OCI-LY1 (cell line): ENCODE data around the gene LDAH.

ENCODE experiments used
- EZH2 ChIP-seq: fragments of 200-600 bp; sonication (generic), shearing (Covaris generic); IDR thresholded peaks from 2 replicates; pipeline ENCODE4 v1.8.0; 2017; ENCODE audit warnings: borderline replicate concordance, mixed run types, mild to moderate bottlenecking, antibody characterized with exemption, low read length, moderate library complexity, mixed read lengths
- TF ChIP-seq, protein P1 (sequence below): fragments of 200-600 bp; sonication (generic), shearing (Covaris generic); IDR thresholded peaks from 2 replicates; pipeline ENCODE4 v1.5.1; 2017; ENCODE audit warnings: mild to moderate bottlenecking, antibody characterized with exemption, low read length, moderate library complexity, mixed read lengths

DNA sequence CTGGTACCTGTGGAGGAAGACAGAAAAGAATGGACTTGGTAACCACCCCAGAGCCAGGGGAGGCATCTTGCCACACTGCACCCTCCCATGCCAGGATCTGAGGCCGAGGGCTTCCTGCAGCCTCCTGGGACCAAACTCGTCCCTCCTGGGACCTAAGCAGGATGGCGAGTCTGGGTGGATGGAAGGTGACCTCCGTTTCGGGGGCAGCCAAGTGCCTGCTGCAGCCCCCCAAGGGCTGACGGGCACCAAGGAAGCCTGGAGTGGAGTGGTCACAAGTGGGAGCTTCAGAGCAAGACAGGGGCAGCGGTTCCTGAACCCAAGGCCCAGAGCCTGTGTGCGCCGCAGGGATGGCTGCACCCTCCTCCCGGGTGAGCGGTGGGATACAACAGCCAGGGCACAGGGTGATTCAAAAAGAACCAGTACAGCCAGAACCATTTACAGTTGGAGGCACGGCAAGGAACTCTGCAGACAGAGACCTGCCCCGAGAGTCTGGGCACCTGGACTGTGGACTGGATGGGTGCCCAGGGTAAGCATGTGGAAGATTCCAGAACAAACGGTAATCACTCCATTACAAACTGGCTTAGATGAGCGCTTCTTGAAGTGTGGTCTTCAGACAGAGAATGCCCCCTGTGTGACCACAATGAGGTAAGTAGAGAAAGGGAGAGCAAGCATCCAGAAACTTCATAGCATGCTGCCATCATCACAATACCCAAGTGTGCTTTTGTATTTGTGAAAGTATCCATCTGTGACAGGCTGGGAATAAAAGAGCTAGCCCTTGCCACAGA is 184.1 kb downstream of the LDAH start:
- TF ChIP-seq, protein P1, sequence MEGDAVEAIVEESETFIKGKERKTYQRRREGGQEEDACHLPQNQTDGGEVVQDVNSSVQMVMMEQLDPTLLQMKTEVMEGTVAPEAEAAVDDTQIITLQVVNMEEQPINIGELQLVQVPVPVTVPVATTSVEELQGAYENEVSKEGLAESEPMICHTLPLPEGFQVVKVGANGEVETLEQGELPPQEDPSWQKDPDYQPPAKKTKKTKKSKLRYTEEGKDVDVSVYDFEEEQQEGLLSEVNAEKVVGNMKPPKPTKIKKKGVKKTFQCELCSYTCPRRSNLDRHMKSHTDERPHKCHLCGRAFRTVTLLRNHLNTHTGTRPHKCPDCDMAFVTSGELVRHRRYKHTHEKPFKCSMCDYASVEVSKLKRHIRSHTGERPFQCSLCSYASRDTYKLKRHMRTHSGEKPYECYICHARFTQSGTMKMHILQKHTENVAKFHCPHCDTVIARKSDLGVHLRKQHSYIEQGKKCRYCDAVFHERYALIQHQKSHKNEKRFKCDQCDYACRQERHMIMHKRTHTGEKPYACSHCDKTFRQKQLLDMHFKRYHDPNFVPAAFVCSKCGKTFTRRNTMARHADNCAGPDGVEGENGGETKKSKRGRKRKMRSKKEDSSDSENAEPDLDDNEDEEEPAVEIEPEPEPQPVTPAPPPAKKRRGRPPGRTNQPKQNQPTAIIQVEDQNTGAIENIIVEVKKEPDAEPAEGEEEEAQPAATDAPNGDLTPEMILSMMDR, result no peak
- TF ChIP-seq EZH2, result no peak
